Uterus (tissue), 4 donors: ENCODE measurements around the gene MAP4. TPM values are rescaled to one million over a fixed set of nuclear protein-coding genes. Genes with fewer than 3 reads are reported as not detected.
"Not testable (repeated sequence)": the region's sequence is repeated elsewhere in the genome, so short reads cannot be mapped to it uniquely, and the experiment has no call there.

Experiments
- DNase-seq, 2 donors: peaks; one replicate each; pipeline ENCODE4 v3.0.0-alpha.2; 2019 to 2020
- H3K27ac ChIP-seq, 2 donors: fragments of 200-600 bp; sonication (generic); 1 replicate in 1 of 2; 2 replicates in 1 of 2; pipeline ENCODE4 v1.5.1; 2016 to 2018
- H3K27me3 ChIP-seq, 2 donors: fragments of 200-600 bp; sonication (generic); one replicate each; pipeline ENCODE4 v1.5.1; 2018 to 2019; ENCODE audit warnings: control low read depth in 1 of 2
- H3K36me3 ChIP-seq, 2 donors: fragments of 200-600 bp; sonication (generic); one replicate each; pipeline ENCODE4 v1.5.1; 2019; ENCODE audit warnings: control low read depth in 1 of 2
- H3K4me1 ChIP-seq, 2 donors: fragments of 200-600 bp; sonication (generic); one replicate each; pipeline ENCODE4 v1.5.1; 2018 to 2019; ENCODE audit warnings: control low read depth in 1 of 2
- H3K4me3 ChIP-seq, 2 donors: fragments of 200-600 bp; sonication (generic); 1 replicate in 1 of 2; 2 replicates in 1 of 2; pipeline ENCODE4 v1.5.1; 2018 to 2019; ENCODE audit warnings: mild to moderate bottlenecking in 1 of 2
- H3K9me3 ChIP-seq, 2 donors: fragments of 200-600 bp; sonication (generic); one replicate each; pipeline ENCODE4 v1.5.1; 2019; ENCODE audit warnings: control low read depth in 1 of 2
- CTCF ChIP-seq, 4 experiments: fragments of 200-600 bp in 2 of 4; fragments of 450-650 bp in 2 of 4; sonication (generic) in 2 of 4; IDR thresholded peaks; one replicate each; pipeline ENCODE4 v1.5.1; 2016 to 2019; ENCODE audit warnings: antibody characterized with exemption in 4 of 4, mild to moderate bottlenecking in 2 of 4, moderate library complexity in 1 of 4
- POLR2A ChIP-seq, 2 donors: fragments of 450-650 bp; IDR thresholded peaks; one replicate each; pipeline ENCODE4 v1.6.1; 2016; ENCODE audit warnings: antibody characterized with exemption in 2 of 2, mild to moderate bottlenecking in 1 of 2, moderate library complexity in 1 of 2
- intact Hi-C: fragments of 100-400 bp; cut with DNase I; formaldehyde crosslinking; loops from one replicate; pipeline ENCODE4 v1.15.1; 2023; ENCODE audit warnings: low total_unique reads
- total RNA-seq, 4 donors: library from RNA; depleted of rRNA in 3 of 4; stranded (reverse); fragments of >200 nt in 3 of 4; gene quantifications; one replicate each; pipeline versions ENCODE4 v1.1.0 to v1.2.4, GENCODE V29; 2014 to 2023
- donor health status: DM: yes; HTN: yes; CAD: no.

The MAP4 gene
- total RNA-seq, 4 donors from 2014 or later, result 51.5 to 264 (median 79.7) TPM

GRCh38 chr3:47890828-47891612 is 125.2 kb downstream of the MAP4 start:
- H3K27me3 ChIP-seq, result no peaks in the 10 kb centered on the region
- no peak for TF ChIP-seq CTCF (IDR thresholded peaks at IDR 0.05)
- TF ChIP-seq POLR2A (IDR thresholded peaks at IDR 0.05), result no peak
- intact Hi-C loops, result no loop called here
- no peaks in the 10 kb centered on the region for H3K36me3 ChIP-seq
- no peaks in the 10 kb centered on the region for H3K9me3 ChIP-seq
- H3K27ac ChIP-seq, result peak overlapping the region; percentile 58 to 82
- H3K4me1 ChIP-seq, result peaks cover 5 to 7% of the 10 kb centered on the region in 2 donors
- DNase-seq, result peak; percentile 66 to 81
- H3K4me3 ChIP-seq, result no peak overlapping the region

DNA sequence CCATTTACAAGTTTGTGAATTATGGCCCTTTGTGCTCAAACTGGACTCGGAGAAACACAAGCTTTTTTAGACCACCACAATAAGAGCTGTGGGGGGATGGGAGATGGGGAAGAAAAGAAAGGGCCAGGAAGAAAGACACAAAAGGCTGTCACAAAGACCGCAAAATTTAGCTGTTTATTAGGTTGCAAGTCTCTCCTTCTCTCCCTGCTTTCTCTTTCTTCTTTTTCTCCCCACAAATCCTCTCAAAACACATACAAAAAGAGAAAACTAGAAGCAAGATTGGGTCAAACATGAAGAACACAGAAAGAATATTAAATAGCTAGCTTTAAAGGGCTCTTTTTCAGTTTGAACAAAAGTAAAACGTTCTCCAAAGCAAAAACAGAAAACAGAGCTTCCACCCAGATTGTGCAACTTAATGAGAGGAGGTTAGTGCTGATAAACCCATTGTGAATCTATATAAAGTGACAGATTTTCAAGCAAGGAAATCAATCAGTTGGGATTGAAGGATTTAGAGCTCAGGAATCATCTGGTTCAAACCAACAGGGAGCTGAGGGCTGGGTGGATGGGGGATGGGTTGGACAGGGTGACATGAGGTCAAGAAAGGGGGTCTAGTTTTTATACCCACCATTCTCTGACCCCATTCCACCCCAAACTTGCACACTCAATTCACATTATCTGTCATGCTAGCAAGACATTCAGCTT is 125.9 kb downstream of the MAP4 start:
- no peak for DNase-seq
- TF ChIP-seq CTCF (IDR thresholded peaks at IDR 0.05), result no peak
- no peak for TF ChIP-seq POLR2A (IDR thresholded peaks at IDR 0.05)
- no peaks in the 10 kb centered on the region for H3K36me3 ChIP-seq
- H3K9me3 ChIP-seq, result no peaks in the 10 kb centered on the region
- peak overlapping the region; percentile 58 to 82 for H3K27ac ChIP-seq
- H3K27me3 ChIP-seq, result no peaks in the 10 kb centered on the region
- intact Hi-C loops, result no loop called here
- H3K4me3 ChIP-seq, result no peak overlapping the region
- peaks cover 5 to 7% of the 10 kb centered on the region in 2 donors for H3K4me1 ChIP-seq

GRCh38 chr3:47888986-47889757 is 127.0 kb downstream of the MAP4 start:
- no peak overlapping the region for H3K4me3 ChIP-seq
- no peaks in the 10 kb centered on the region for H3K27me3 ChIP-seq
- no peak for TF ChIP-seq CTCF (IDR thresholded peaks at IDR 0.05)
- no peak for TF ChIP-seq POLR2A (IDR thresholded peaks at IDR 0.05)
- no peaks in the 10 kb centered on the region for H3K36me3 ChIP-seq
- peak overlapping the region in 1 of 2 donors; percentile 82 for H3K27ac ChIP-seq
- DNase-seq, result no peak
- H3K9me3 ChIP-seq, result no peaks in the 10 kb centered on the region
- intact Hi-C loops, result no loop called here
- peaks cover 5 to 7% of the 10 kb centered on the region in 2 donors for H3K4me1 ChIP-seq

- DNase-seq, H3K27ac ChIP-seq, intact Hi-C loops, H3K9me3 ChIP-seq, H3K4me1 ChIP-seq, H3K27me3 ChIP-seq, H3K36me3 ChIP-seq, H3K4me3 ChIP-seq: not testable (repeated sequence)
Observed at GRCh38 chr3:47887991-47888390, 128.2 kb downstream of the MAP4 start.

- Histone ChIP-seq H3K4me3 (no peak overlapping the region), H3K27me3 (no peaks in the 10 kb centered on the region), H3K36me3 (no peaks in the 10 kb centered on the region), H3K27ac (no peak overlapping the region), H3K4me1 (no peaks in the 10 kb centered on the region), H3K9me3 (no peaks in the 10 kb centered on the region)
- intact Hi-C loops, result no loop called here
- DNase-seq, result no peak
- TF ChIP-seq CTCF (IDR thresholded peaks at IDR 0.05), result no peak
- TF ChIP-seq POLR2A (IDR thresholded peaks at IDR 0.05), result no peak
Observed at GRCh38 chr3:47885168-47885567, 131.0 kb downstream of the MAP4 start.
